Body of pancreas (tissue), 4 donors: ENCODE results near the gene SP110. TPM values are rescaled to one million over a fixed set of nuclear protein-coding genes. Genes with fewer than 3 reads are reported as not detected.

Source experiments
- ATAC-seq: fragments of 150-250 bp; one replicate; pipeline ENCODE4 v1.9.1; 2016
- DNase-seq, 4 donors: peaks; one replicate each; pipeline ENCODE4 v3.0.0-alpha.2; 2019
- H3K27ac ChIP-seq, 4 donors: fragments of 200-600 bp; sonication (generic); 1 replicate in 3 of 4; 2 replicates in 1 of 4; pipeline versions ENCODE4 v1.5.1 to v1.6.1; 2016 to 2019; ENCODE audit warnings: mild to moderate bottlenecking in 1 of 4, mixed read lengths in 1 of 4, moderate library complexity in 1 of 4
- H3K27me3 ChIP-seq, 2 donors: fragments of 200-600 bp; sonication (generic); one replicate each; pipeline ENCODE4 v1.6.0; 2016; ENCODE audit warnings: mild to moderate bottlenecking in 1 of 2
- H3K36me3 ChIP-seq, 2 donors: fragments of 200-600 bp; sonication (generic); replicated peaks in 1 of 2; 2 replicates each; pipeline ENCODE4 v1.5.1; 2016; ENCODE audit warnings: low read depth in 2 of 2; ENCODE audit not compliant: insufficient read depth in 1 of 2
- H3K4me1 ChIP-seq: fragments of 200-600 bp; sonication (generic); one replicate; pipeline ENCODE4 v1.6.0; 2016
- H3K4me3 ChIP-seq, 2 donors: fragments of 200-600 bp; sonication (generic); 1 replicate in 1 of 2; 2 replicates in 1 of 2; pipeline ENCODE4 v1.5.1; 2016 to 2019
- H3K9me3 ChIP-seq, 3 donors: fragments of 200-600 bp; sonication (generic); 1 replicate in 2 of 3; 2 replicates in 1 of 3; pipeline ENCODE4 v1.5.1; 2016
- CTCF ChIP-seq, 7 experiments: fragments of 450-650 bp in 4 of 7; fragments of 200-600 bp in 3 of 7; sonication (generic) in 3 of 7; IDR thresholded peaks; one replicate each; pipeline ENCODE4 v1.5.1; 2016 to 2019; ENCODE audit warnings: antibody characterized with exemption in 7 of 7
- POLR2A ChIP-seq, 3 donors: fragments of 450-650 bp; IDR thresholded peaks; one replicate each; pipeline ENCODE4 v1.6.1; 2016; ENCODE audit warnings: antibody characterized with exemption in 3 of 3, mild to moderate bottlenecking in 2 of 3
- WGBS, 2 donors: methylation state at CpG; one replicate each; pipeline ENCODE4 v1.1.5; 2017; 5-methylcytosine and 5-hydroxymethylcytosine counted together
- intact Hi-C: fragments of 100-400 bp; cut with DNase I; formaldehyde crosslinking; loops from one replicate; pipeline ENCODE4 v1.15.1; 2023
- total RNA-seq, 2 donors: library from RNA; depleted of rRNA; stranded (reverse); fragments of >200 nt; gene quantifications; one replicate each; pipeline ENCODE4 v1.1.0, GENCODE V29; 2016

The SP110 gene
- total RNA-seq, 2 donors from 2014 or later = 9.9 to 12.9 TPM

GRCh38 chr2:230161184-230161583 is 58.6 kb downstream of the SP110 start:
- intact Hi-C loops = loop anchor here (10.0 kb wide), 1 partner anchor 156 kb away; no protein-coding TSS in a partner anchor
- no peaks in the 10 kb centered on the region for H3K36me3 ChIP-seq
- no peak overlapping the region for H3K4me3 ChIP-seq
- no peak for ATAC-seq
- H3K4me1 ChIP-seq = no peaks in the 10 kb centered on the region
- TF ChIP-seq POLR2A (IDR thresholded peaks at IDR 0.05) (no peak), CTCF (IDR thresholded peaks at IDR 0.05) (no peak)
- H3K27me3 ChIP-seq = no peaks in the 10 kb centered on the region
- no peaks in the 10 kb centered on the region for H3K9me3 ChIP-seq
- WGBS, 2 donors = 73 to 76% methylated on average over 6 of the region's 6 CpGs
- DNase-seq = no peak
- no peak overlapping the region for H3K27ac ChIP-seq

GRCh38 chr2:230160112-230160660 is 59.6 kb downstream of the SP110 start:
- no peak overlapping the region for H3K27ac ChIP-seq
- no peak overlapping the region for H3K4me3 ChIP-seq
- TF ChIP-seq CTCF (IDR thresholded peaks at IDR 0.05) (peak; percentile 47 to 81 (median 60)), POLR2A (IDR thresholded peaks at IDR 0.05) (no peak)
- peak; percentile 33 to 49 (median 42) for DNase-seq
- WGBS, 2 donors = 32 to 47% methylated on average over 10 to 11 of the region's 11 CpGs
- peak; percentile 47 for ATAC-seq
- H3K27me3 ChIP-seq = no peaks in the 10 kb centered on the region
- no peaks in the 10 kb centered on the region for H3K36me3 ChIP-seq
- intact Hi-C loops = loop anchor here (10.0 kb wide), 1 partner anchor 155 kb away; no protein-coding TSS in a partner anchor
- H3K4me1 ChIP-seq = no peaks in the 10 kb centered on the region
- no peaks in the 10 kb centered on the region for H3K9me3 ChIP-seq

- no peak for TF ChIP-seq POLR2A (IDR thresholded peaks at IDR 0.05)
- no peak for TF ChIP-seq CTCF (IDR thresholded peaks at IDR 0.05)
- intact Hi-C loops = no loop called here
- no peaks in the 10 kb centered on the region for H3K9me3 ChIP-seq
- ATAC-seq = no peak
- H3K4me1 ChIP-seq = no peaks in the 10 kb centered on the region
- no peaks in the 10 kb centered on the region for H3K27me3 ChIP-seq
- no peak for DNase-seq
- no peaks in the 10 kb centered on the region for H3K36me3 ChIP-seq
- no peak overlapping the region for H3K4me3 ChIP-seq
- WGBS, 2 donors = 75 to 86% methylated on average over 5 of the region's 5 CpGs
- no peak overlapping the region for H3K27ac ChIP-seq
Observed at GRCh38 chr2:230158468-230158867, 61.3 kb downstream of the SP110 start.

GRCh38 chr2:230156782-230157699 is 62.7 kb downstream of the SP110 start:
- 76 to 82% methylated on average over 25 of the region's 25 CpGs for WGBS, 2 donors
- intact Hi-C loops = no loop called here
- no peak overlapping the region for H3K4me3 ChIP-seq
- no peak overlapping the region for H3K27ac ChIP-seq
- no peaks in the 10 kb centered on the region for H3K9me3 ChIP-seq
- H3K27me3 ChIP-seq = no peaks in the 10 kb centered on the region
- no peaks in the 10 kb centered on the region for H3K4me1 ChIP-seq
- TF ChIP-seq CTCF (IDR thresholded peaks at IDR 0.05) (no peak), POLR2A (IDR thresholded peaks at IDR 0.05) (no peak)
- no peak for ATAC-seq
- no peaks in the 10 kb centered on the region for H3K36me3 ChIP-seq
- no peak for DNase-seq
